NCI-H1694 (cell line): ENCODE results near the gene ELAPOR1.

Source experiments
- DNase-seq: peaks from one replicate; lab custom pipeline; 2025; lab: John Stamatoyannopoulos, UW

The ELAPOR1 gene

GRCh38 chr1:109094871-109095270, 19.0 kb upstream of the ELAPOR1 start:
- no peak for DNase-seq

- no peak for DNase-seq
Observed at GRCh38 chr1:109095631-109096030, 18.3 kb upstream of the ELAPOR1 start.

GRCh38 chr1:109096120-109096519, 17.8 kb upstream of the ELAPOR1 start:
- no peak for DNase-seq

GRCh38 chr1:109099938-109100773, 13.8 kb upstream of the ELAPOR1 start:
- DNase-seq = peak; percentile 97

DNA sequence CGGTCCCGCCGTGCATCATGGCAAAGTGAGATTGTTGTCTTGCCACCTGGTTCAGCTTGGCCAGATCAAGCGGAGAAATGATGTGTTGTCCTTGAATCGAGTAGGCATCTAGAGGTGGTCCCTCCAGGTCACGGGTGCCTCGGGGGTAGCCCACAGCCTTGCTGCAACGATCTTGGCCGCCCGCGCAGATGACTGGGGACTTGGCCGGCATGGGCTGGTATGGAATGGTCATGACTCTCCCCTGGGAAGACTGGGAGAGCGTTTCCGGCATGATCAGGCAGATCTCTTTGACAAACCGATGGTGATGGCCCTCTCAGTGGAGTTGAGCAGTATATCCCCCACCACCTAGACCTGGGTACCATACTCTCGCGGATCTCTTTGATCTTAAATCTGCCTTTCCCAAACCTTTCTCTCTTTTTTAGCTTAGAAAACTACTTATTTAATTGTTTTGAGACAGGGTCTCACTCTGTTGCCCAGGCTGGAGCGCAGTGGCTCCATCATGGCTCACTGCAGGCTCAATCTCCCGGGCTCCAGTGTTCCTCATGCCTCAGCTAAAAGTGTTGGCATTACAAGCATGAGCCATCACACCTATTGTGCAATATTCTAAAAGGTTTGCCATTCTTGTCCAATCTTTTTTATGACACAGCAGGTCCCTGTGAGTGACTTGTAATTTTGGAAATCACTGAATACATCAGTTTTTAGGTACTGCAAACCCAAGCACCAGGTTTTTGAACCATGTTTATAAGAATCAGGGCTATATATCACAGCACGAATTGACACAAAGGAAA, 9.4 kb upstream of the ELAPOR1 start:
- no peak for DNase-seq

- DNase-seq = no peak
Observed at GRCh38 chr1:109105881-109106280, 8.0 kb upstream of the ELAPOR1 start.

DNA sequence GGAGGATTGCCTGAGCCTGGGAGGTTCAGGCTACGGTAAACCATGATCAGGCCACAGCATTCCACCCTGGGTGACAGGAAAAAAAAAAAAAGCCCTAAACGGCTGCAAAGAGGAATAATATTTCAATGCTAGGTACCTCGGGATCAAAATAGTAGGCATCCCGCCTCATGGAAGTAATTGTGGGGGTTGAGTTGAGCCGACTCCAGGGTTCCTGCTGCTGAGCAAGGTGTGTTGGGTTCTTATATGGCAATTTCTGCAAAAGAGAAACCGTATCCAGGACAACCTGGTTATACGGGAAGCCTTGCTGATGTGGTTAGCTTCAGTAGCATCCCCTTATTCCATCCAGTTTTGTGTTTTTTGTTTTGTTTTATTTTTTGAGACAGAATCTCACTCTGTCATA, 6.1 kb upstream of the ELAPOR1 start:
- no peak for DNase-seq

DNA sequence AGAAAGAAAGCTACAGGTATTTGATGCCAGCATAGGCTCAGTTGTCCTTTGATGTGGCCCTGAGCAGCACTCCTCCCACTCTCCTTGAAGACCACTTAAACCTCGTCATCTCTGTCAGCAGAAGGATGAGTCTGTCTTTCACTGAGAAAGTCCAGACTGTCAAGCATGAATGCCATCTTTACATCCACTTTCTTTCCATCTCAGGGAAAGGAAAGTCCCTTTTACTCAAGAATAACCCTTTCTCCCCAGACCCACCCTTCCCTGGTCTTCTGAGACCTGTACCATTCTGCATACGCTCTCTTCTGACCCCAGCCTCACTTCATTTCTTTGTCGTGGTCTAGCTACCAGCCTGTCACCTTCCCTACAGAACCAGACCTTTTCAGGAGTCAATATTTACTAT, 4.0 kb upstream of the ELAPOR1 start:
- DNase-seq = no peak

DNA sequence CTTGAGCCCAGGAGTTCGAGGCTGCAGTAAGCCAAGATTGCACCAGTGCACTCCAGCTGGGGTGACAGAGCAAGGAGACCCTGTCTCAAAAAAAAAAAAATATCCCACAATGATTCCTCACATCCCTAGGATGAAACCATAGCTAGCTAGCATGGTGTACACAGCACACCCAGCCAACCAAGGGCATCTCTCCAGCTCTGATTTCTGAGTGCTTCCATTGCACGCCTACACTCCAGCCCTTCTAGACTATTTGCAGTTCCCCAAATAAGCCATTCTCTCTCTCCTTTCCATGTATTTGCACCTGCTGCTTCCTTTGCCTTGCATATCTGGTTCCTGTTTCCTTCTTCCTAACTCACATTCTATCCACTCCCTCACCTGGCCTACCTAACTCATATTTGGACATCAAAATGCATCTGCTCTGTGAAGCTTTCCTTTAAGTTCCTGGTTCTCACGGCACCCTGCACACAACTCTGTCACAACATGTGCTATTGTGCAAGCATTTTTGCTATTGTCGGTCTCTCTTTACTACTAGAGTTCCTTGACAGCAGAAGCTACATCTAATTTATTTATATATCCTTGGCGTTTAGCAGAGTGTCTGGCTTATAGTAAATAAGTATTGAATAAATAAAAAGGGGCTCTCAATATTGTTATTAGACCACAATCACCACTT, 2.4 kb upstream of the ELAPOR1 start:
- no peak for DNase-seq

DNA sequence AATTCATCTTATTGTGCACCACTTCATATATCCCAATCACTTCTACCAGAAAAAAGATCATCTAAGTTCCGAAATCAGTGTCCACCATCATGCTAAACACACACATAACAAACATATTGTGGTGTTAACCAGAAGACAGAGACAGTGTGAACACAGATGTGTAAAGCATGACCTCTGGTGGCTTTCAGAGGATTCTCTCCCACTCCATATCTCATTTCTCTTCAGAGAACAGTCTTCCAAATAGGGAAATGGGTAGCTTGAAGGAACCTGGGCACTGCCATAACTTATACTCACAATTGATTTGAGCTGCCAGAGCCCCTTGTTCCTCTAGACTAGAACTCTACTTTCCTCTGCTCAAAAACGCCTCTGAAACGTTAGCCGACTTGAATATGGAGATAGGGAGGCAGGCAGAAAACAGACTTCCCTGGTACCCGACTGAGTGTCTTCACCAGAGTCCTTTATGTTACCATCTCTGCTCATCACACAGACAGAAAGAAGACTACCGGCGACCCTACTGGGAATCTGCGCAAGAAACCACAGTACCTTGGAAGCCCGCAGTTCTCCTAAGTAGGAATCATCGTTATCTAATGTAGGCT, 1.8 kb upstream of the ELAPOR1 start:
- DNase-seq = no peak

DNA sequence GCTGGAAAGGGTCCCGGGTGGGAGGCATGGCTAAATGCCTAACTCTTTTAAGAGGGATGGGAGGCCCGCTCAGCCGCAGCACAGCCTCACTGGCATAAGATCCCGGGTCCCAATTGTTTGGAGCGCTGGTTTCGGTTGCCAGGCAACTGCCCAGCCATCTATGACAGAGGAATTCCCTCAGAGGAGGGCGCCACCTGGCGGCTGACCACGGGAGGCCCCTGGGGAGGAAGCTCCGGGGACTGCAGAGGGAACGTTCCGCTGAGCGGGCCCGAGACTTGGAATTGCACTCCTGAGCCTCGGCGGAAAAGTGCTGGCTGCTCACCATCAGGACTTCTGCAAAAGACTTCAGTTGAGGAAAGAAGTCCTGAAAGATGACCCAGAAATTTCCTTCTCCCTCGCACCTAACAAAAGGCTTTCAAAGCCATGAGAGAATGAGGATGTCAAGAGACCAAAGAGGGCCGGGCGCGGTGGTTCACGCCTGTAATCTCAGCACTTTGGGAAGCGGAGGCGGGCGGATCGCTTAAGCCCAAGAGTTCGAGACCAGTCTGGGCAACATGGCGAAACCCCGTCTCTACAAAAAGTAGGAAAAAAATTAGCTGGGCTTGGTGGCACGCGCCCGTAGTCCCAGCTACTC, 1.1 kb upstream of the ELAPOR1 start:
- peak; percentile 93 for DNase-seq

- DNase-seq = no peak
Observed at GRCh38 chr1:109114342-109114674, 393 bp downstream of the ELAPOR1 start.

- DNase-seq = no peak
Observed at GRCh38 chr1:109115685-109116084, 1.8 kb downstream of the ELAPOR1 start.

DNA sequence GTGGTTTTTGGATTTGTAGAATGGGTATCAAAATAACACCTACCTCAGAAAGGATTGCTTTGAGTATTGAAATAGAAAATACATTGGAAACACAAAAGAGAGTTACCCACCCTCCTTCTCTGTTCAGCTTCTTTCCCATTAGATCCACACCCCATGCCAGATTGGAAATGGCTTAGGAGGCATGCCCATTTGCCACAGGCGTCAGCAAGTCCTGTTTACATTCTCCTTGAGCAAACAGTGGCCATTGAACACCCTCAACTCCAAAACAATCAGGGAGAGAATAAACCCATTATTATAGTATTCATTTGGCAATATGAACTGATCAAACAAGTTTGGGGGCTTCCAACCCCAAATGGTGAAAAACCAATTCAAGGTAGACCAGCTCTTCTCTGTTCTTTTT, 2.4 kb downstream of the ELAPOR1 start:
- DNase-seq = no peak

GRCh38 chr1:109118089-109118488, 4.2 kb downstream of the ELAPOR1 start:
- DNase-seq = no peak

DNA sequence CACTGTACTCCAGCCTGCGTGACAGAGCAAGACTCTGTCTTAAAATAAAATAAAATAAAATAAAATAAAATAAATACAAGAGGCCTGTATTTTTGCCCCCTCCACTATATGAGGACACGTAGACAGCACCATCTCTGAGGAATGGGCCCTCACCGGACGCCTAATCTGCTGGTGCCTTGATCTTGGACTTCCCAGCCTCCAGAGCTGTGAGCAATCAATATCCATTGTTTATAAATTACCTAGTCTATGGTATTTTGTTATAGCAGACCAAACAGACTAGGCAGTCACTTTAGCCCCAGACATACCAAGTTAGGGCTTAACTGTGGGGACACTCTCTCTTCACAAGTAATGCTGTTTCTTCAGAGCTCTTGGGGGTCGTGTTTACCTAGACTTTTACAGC, 6.4 kb downstream of the ELAPOR1 start:
- DNase-seq = no peak

DNA sequence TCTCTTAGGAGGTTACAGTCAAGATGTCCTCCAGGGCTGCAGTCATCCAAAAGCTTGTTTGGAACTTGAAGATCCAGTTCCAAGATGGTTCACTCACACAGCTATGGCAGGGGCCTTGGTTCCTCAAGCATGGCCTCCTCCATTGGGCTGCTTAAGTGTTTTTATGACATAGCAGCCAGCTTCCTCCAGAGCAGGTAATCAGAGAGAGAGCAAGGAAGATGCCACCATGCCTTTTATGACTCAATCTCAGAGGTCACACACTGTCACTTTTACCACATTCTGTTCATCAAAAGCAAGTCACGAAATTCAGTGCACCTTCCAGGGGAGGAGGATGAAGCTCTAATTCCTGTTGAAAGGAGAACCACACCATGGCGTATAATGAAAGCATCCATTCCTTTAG, 17.1 kb downstream of the ELAPOR1 start:
- DNase-seq = no peak

DNA sequence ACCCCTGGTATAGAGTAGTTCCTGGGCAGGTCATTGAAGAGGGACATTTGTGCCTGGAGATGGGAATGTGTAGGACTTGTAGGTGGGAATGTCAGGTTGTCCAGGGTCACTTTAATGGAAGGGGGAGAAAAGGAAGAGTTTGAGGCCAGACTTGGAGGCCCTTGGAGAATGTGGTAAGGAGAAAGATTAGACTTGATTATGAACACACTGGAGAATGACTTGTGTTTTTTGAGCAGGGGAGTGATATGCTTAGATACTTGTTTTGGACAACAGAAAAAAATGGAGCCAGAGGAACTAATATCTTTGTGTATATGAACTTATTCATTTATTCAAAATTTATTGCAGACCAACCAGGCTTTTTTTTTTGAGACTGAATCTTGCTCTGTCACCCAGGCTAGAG, 17.9 kb downstream of the ELAPOR1 start:
- no peak for DNase-seq

DNA sequence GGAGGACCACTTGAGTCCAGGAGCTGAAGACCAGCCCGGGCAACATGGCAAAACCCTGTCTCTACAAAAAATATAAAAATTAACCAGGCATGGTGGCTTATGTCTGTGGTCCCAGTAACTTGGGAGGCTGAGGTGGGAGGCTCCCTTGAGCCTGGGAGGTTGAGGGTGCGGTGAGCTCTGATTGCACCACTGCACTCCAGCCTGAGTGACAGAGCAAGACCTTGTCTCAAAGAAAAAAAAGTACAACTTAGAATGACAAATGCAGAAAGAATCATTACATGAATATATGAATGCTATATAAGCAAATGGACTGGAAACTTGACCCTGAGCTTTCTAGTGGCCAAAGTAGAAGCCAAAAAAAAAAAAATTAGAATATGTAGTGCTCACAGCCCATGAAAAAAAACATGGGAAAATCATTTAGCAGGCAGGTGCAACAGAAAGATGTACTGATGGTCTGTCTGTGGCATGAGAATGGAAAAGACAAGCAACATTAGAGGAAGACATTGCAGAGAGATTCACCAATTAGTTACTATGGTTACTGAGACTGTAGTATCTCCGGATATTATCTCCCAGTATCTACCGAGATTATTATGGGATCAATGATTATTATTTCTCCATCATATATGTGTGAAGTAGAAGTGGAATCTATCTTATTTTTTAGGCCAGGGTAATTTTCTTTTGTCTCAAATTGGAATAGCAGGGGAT, 19.2 kb downstream of the ELAPOR1 start:
- no peak for DNase-seq

DNA sequence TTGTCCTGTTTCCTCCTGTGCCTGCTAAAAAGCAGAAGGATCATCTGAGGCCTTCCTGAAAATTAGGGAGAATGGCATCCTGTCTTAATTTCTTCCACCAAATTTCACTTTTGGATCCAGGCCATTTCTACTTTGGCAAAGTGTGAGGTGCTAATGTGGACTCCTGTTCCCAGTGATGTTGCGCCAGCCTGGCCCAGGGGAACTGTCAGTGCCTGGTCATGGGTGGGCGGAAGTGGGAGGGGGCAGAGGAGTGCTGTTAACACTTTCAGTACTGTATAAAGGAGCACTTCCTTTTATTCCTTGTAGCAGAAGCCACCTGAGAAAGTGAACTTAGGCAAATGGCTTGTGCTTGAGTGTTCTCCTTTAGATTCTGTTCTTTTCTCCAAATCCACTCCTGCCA, 19.9 kb downstream of the ELAPOR1 start:
- peak; percentile 85 for DNase-seq

DNA sequence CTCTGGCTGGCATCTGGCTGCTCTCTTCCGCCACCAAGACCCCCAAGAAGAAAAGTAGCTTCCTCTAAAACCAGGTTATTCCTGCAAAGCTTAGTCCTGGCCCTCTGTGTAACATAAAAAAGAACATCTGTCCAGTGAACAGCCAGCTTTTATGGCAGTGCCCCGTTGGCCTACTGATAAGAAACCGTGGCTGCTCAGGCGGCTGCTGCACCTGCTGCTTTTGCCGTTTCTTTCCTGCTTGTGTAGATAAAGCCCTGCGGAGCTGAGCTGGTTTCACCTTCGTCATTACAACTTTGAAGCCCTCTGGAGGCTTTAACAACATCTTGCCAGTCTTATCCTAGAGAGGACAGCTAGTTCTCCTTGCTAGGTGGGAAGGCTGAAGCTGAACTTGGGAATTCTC, 20.5 kb downstream of the ELAPOR1 start:
- no peak for DNase-seq
